AG08395 (cell line): ENCODE results near the gene WDR1.

ENCODE experiments used
- DNase-seq: peaks from one replicate; pipeline ENCODE4 v3.0.0; 2012; ENCODE audit warnings: mixed read lengths, low spot score

Gene WDR1

GRCh38 chr4:10040049-10040892 is 76.3 kb downstream of the WDR1 start:
- DNase-seq, result no peak

- DNase-seq, result no peak
Observed at GRCh38 chr4:10036807-10037342, 79.7 kb downstream of the WDR1 start.

GRCh38 chr4:10035130-10035529 is 81.5 kb downstream of the WDR1 start:
- DNase-seq, result no peak

- DNase-seq, result no peak
Observed at GRCh38 chr4:10034612-10035104, 81.9 kb downstream of the WDR1 start.

- no peak for DNase-seq
Observed at GRCh38 chr4:10034136-10034535, 82.5 kb downstream of the WDR1 start.

- DNase-seq, result peak; percentile 69
Observed at GRCh38 chr4:10033191-10033881, 83.3 kb downstream of the WDR1 start.

GRCh38 chr4:10032625-10033024 is 84.0 kb downstream of the WDR1 start:
- peak; percentile 76 for DNase-seq

GRCh38 chr4:10031668-10032590 is 84.7 kb downstream of the WDR1 start:
- DNase-seq, result no peak

GRCh38 chr4:10030972-10031667 is 85.5 kb downstream of the WDR1 start:
- DNase-seq, result no peak

GRCh38 chr4:10029403-10029802 is 87.2 kb downstream of the WDR1 start:
- no peak for DNase-seq

- peak; percentile 22 for DNase-seq
Observed at GRCh38 chr4:10028910-10029309, 87.7 kb downstream of the WDR1 start.

- DNase-seq, result no peak
Observed at GRCh38 chr4:10026485-10026884, 90.1 kb downstream of the WDR1 start.

- no peak for DNase-seq
Observed at GRCh38 chr4:10025230-10025806, 91.3 kb downstream of the WDR1 start.
